ENCODE data around the gene PTH1R. TPM values are rescaled to one million over a fixed set of nuclear protein-coding genes. Genes with fewer than 3 reads are reported as not detected.

The PTH1R gene
- total RNA-seq, 1 experiment from 2014 or later, result 0.32 TPM

DNA sequence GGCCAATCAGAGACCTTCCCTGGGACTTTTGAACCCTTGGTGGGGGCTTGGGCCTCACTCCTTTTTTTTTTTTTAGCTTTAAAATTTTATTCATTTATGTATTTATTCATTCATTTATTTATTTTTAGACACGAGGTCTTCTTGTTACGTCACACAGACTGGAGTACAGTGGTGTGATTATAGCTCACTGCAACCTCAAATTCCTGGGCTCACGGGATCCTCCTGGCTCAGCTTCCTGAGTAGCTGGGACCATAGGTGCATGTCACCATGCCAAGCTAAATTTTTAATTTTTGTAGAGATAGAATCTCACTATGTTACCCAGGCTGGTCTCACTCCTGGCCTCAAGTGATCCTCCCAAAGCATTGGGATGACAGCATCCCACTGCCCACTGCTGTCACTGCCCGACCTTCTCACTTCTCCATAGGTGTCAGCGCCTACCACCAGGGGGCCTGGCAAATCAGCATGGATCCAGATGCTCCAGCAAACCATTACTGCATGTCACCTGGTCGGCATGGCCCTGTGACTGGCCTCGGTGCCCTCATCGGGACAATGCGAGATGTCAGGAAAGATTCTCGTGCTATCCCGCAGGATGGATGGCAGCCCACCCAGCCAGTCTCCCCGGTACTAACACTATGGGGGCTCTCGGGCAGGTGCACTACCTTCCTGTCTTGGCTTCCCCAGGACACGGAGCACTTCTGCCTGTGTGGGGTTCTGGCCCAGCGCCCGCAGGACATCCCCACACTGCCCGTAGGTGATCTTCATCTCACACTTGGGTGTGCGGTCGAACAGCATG, 17.3 kb upstream of the PTH1R start:
- no peak overlapping the region for H2AFZ ChIP-seq (ENCODE audit: low read depth, low read length, poor library complexity, severe bottlenecking)
- ChIA-PET POLR2A (no interaction called here), CTCF (interaction anchor here (0.7 to 0.8 kb wide), 3 partner anchors 9 to 167 kb away, joined by 3 to 5 read pairs (median 3); partner anchors contain the start of gene ALS2CL), RAD21 (ENCODE audit: low non-redundant PET in 1 of 2, low total read pairs in 2 of 2, uncharacterized antibody in 2 of 2, unreplicated experiment in 2 of 2) (no interaction called here)
- no peaks in the 10 kb centered on the region for H3K9me2 ChIP-seq (ENCODE audit: insufficient read depth)
- peak; percentile 91 for ATAC-seq
- H3K9me3 ChIP-seq (ENCODE audit: control insufficient read depth in 1 of 2, insufficient read depth in 1 of 2, low read depth in 1 of 2, low read length in 2 of 2), result no peaks in the 10 kb centered on the region
- H3K79me2 ChIP-seq (ENCODE audit: insufficient read depth, low read length), result no peaks in the 10 kb centered on the region
- no peaks in the 10 kb centered on the region for H4K20me1 ChIP-seq (ENCODE audit: insufficient read depth)
- TF ChIP-seq TCF7L2 (IDR thresholded peaks at IDR 0.05; ENCODE audit: borderline replicate concordance, extremely low read depth, insufficient read depth, insufficient read length) (no peak), FOSL1 (IDR thresholded peaks at IDR 0.05; ENCODE audit: low read depth) (no peak), ZNF274 (IDR thresholded peaks at IDR 0.05; ENCODE audit: low read depth, low read length) (no peak), MAX (IDR thresholded peaks at IDR 0.05) (no peak), RAD21 (IDR thresholded peaks at IDR 0.05; ENCODE audit: low read depth) (peak; percentile 39), SIN3A (IDR thresholded peaks at IDR 0.05; ENCODE audit: low read depth) (no peak), POLR2A (IDR thresholded peaks at IDR 0.05; ENCODE audit: borderline replicate concordance, extremely low read depth, insufficient read depth, insufficient read length) (no peak), POLR2AphosphoS5 (IDR thresholded peaks at IDR 0.05; ENCODE audit: low read depth, low read length) (no peak), EGR1 (IDR thresholded peaks at IDR 0.05; ENCODE audit: low read depth) (no peak)
- TF ChIP-seq, protein P1, sequence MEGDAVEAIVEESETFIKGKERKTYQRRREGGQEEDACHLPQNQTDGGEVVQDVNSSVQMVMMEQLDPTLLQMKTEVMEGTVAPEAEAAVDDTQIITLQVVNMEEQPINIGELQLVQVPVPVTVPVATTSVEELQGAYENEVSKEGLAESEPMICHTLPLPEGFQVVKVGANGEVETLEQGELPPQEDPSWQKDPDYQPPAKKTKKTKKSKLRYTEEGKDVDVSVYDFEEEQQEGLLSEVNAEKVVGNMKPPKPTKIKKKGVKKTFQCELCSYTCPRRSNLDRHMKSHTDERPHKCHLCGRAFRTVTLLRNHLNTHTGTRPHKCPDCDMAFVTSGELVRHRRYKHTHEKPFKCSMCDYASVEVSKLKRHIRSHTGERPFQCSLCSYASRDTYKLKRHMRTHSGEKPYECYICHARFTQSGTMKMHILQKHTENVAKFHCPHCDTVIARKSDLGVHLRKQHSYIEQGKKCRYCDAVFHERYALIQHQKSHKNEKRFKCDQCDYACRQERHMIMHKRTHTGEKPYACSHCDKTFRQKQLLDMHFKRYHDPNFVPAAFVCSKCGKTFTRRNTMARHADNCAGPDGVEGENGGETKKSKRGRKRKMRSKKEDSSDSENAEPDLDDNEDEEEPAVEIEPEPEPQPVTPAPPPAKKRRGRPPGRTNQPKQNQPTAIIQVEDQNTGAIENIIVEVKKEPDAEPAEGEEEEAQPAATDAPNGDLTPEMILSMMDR (IDR thresholded peaks at IDR 0.05 in 2 of 3, conservative IDR thresholded peaks at IDR 0.05 in 1 of 3; ENCODE audit: borderline replicate concordance in 1 of 3, insufficient read depth in 1 of 3, low read depth in 2 of 3, low read length in 2 of 3), result peak; percentile 24 to 77 (median 64); a peak in 5 of 6 replicates
- intact Hi-C loops (cut with micrococcal nuclease), result no loop called here
- no peaks in the 10 kb centered on the region for H3K27me3 ChIP-seq (ENCODE audit: insufficient read depth, low read length)
- no peak overlapping the region for H3K4me3 ChIP-seq (replicated peaks in 1 of 2; ENCODE audit: low read depth in 1 of 2, low read length in 2 of 2)
- H3K4me1 ChIP-seq (ENCODE audit: control insufficient read depth in 1 of 2, insufficient read depth in 2 of 2, low read length in 2 of 2), result no peaks in the 10 kb centered on the region
- no peak overlapping the region for H3K9ac ChIP-seq (ENCODE audit: low read length)
- no peak for DNase-seq (ENCODE audit: low read depth, low spot score)
- no peak overlapping the region for H3K4me2 ChIP-seq (ENCODE audit: low read length)
- H3K36me3 ChIP-seq (ENCODE audit: control insufficient read depth in 1 of 2, insufficient read depth in 2 of 2, low read length in 2 of 2), result no peaks in the 10 kb centered on the region
- no TSS peak for BruUV-seq (replicated peaks)
- no peak overlapping the region for H3K27ac ChIP-seq (ENCODE audit: low read depth, low read length)

Data from HCT116 (cell line).